NCI-H2029 treated with DMSO at 0.1 percent for 48 hours (cell line): ENCODE results near the gene ERP44.
"Not testable (repeated sequence)": the region's sequence is repeated elsewhere in the genome, so short reads cannot be mapped to it uniquely, and the experiment has no call there.

Experiments
- DNase-seq: peaks from one replicate; lab custom pipeline; 2025; lab: John Stamatoyannopoulos, UW

The ERP44 gene

GRCh38 chr9:100098887-100099721 lies at the start of gene ERP44, which contains the start of gene INVS:
Gene ERP44, minus strand, starts transcription at chr9:100099000. Its CDS starts 160 bp downstream, at chr9:100098840.
Gene INVS, plus strand, starts transcription at chr9:100099243. Its CDS starts 5,279 bp downstream, at chr9:100104522.
- DNase-seq: peak; percentile 99

DNA sequence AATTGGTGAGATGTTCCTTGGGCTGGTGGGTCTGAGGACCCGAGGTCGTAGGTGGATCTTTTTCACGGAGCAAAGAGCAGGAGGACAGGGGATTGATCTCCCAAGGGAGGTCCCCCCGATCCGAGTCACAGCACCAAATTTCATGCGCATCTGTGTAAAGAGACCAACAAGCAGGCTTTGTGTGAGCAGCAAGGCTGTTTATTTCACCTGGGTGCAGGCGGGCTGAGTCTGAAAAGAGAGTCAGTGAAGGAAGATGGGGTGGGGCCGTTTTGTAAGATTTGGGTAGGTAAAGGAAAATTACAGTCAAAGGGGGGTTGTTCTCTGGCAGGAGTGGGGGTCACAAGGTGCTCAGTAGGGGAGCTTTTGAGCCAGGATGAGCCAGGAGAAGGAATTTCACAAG lies 47.2 kb upstream of the ERP44 start:
- DNase-seq: not testable (repeated sequence)

DNA sequence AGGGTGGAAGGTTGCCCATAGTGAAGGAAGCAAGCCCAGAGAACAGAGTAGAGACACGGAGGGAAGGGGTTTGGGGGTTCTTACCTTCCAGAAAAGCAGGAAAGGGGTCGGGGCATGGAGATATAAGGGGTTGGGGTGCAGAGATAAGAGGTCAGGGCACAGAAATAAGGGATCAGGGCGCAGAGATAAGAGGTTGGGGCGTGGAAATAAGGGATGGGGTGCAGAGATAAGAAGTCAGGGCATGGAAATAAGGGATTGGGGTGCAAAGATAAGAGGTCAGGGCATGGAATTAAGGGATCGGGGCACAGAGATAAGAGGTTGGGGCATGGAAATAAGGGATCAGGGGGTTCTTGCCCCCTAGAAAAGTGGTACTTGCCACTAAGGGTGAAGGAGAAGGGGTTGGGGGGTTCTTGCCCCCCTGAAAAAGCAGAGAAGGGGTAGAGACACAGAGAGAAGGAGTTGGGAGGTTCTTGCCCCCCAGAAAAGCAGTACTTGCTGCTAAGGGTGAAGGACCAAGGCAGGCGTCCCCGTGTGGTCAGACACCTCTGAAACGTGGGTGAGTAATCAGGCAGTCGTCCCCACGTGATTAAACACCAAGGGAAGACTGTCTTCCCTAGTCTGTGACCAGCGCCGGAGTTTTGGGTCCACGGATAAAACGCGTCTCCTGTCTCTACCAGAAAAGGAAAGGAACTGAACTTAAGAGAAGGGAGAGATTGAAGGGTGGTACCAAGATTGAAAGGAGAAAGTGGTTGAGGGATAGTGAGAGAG lies 46.6 kb upstream of the ERP44 start:
- DNase-seq: not testable (repeated sequence)

DNA sequence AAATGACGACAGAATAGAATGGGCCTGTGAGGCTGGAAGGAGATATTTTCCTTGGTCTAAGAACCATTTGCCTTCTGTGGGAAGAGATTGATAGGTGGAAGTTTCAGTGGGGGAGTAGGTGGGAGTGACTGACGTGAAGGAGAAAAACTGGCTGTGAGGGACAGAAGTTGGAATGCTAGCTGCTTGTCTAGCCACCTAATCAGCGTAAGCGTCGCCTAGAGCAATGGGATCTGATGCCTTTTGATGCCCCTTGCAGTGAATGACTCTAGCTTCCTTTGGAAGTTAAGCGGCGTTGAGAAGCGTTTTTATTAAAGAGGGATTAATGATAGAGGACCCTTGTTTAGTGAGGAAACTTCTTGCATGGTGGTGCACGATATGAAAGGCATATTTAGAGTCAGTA lies 43.1 kb upstream of the ERP44 start:
- not testable (repeated sequence) for DNase-seq

DNA sequence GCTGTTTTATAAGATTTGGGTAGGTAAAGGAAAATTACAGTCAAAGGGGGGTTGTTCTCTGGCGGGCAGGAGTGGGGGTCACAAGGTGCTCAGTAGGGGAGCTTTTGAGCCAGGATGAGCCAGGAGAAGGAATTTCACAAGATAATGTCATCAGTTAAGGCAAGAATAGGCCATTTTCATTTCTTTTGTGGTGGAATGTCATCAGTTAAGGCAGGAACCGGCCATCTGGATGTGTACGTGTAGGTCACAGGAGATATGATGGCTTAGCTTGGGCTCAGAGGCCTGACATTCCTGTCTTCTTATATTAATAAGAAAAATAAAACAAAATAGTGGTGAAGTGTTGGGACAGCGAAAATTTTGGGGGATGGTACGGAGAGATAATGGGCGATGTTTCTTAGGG lies 41.5 kb upstream of the ERP44 start:
- DNase-seq: not testable (repeated sequence)

- not testable (repeated sequence) for DNase-seq
These were observed 38.0 kb upstream of the ERP44 start for GRCh38 chr9:100136799-100137198.

GRCh38 chr9:100134731-100135130 lies 35.9 kb upstream of the ERP44 start:
- DNase-seq: no peak

GRCh38 chr9:100131875-100132430 lies 33.2 kb upstream of the ERP44 start:
- no peak for DNase-seq

- no peak for DNase-seq
These were observed 32.4 kb upstream of the ERP44 start for GRCh38 chr9:100131216-100131615.

DNA sequence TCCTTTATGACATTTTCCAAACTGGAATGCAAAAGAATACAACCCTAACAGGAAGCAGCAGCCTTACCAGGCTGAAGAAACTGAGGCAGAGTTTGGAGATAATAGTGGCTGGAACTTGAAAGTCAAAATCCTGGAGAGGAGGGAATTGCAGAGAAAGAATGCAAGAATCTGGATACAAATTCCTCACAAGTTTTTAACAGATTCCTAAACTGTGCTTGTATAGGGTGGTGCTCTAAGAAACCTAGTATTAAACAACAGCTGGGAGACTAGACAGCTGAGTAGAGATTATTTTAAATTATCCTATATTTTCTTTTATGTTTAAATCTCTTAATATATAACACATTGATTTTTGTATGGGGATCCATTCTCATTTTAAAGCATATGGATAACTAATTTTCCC lies 31.0 kb upstream of the ERP44 start:
- no peak for DNase-seq

GRCh38 chr9:100126423-100126822 lies 27.6 kb upstream of the ERP44 start:
- DNase-seq: no peak

DNA sequence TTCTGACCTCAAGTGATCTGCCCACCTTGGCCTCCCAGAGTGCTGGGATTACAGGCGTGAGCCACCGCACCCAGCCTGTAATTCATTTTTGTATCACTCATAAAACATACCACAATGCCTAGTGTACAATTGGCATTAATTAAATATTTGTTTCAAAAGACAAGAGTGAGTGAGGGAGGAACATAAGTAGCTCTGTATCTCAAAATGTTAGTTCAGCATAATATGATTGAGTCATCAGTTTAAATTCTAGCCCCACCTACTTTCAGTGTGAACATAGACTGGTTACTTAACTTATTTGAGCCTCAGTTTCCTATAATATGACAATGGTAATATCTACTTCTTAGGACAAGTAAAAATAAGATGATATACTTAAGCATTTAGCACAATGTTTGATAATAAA lies 27.1 kb upstream of the ERP44 start:
- no peak for DNase-seq

GRCh38 chr9:100125236-100125635 lies 26.4 kb upstream of the ERP44 start:
- DNase-seq: no peak

- DNase-seq: no peak
These were observed 21.5 kb upstream of the ERP44 start for GRCh38 chr9:100120286-100120685.

DNA sequence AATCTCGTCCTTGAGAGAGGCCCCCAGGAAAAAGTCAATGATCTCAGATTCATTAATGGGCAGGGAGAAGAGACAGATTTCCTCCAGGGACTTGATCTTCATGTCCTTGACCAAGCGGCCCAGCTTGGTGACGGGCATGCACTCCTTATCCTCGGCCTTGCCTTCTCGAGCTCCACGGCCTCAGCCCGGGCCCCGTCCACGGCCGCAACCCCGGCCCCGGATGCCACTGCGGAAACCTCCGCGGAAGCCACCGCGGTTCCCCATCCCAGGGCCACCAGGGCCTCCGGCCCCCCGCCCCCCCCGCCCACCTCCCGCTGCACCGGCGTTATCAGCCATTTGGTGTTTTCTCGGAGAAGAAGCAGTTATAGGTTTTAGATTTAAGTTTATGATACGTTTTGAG lies 18.5 kb upstream of the ERP44 start:
- no peak for DNase-seq

DNA sequence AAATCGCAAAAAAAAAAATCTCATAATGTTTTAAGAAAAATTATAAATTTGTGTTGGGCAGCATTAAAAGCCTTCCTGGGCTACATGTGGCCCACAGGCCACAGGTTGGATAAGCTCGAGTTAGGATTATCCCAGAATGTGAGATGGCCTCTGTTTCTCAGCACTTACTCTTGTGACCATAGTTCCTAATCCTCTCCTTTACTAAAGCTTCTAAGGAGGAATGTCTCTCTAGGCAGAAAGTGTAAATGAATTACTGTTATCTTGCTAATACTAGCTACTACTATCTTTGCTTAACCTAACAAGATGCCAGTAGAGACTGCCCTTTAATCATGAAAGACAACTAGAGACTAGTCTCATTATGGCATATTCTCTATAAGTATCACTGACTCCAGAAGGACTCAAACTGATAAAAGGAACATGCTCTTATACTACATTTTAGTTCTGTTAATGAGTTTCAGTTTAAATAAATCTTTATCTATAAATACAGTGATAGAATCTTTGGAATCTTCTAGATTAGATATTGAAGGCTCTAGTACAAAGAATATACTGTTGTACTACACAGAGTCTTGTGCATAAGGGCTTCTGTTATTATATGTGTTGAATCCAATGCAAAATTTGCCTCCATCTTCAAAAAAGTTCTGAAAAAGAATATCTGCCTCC lies 14.0 kb upstream of the ERP44 start:
- no peak for DNase-seq

- DNase-seq: peak; percentile 47
These were observed 12.4 kb upstream of the ERP44 start for GRCh38 chr9:100111235-100111634.

GRCh38 chr9:100108559-100108958 lies 9.8 kb upstream of the ERP44 start:
- no peak for DNase-seq

GRCh38 chr9:100106616-100107015 lies 7.8 kb upstream of the ERP44 start:
- DNase-seq: no peak

DNA sequence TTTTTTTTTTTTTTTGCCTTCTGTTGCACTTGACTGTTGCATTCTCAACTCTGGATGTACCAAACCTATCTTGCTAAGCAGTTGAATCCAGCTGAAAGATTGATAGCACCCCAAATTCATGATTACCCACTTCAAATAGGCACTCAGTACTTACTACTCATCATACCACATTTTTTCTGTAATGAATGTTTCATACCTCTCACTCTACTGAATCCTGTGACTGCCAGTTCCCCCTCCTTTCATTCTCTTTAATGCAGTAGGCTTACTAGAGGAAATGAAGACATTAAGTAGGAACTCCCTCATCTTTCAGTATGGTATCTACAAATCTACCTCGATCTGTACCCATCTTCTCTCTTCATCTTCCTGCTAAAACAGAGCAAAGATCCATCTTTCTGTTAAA lies 7.1 kb upstream of the ERP44 start:
- no peak for DNase-seq

- DNase-seq: no peak
These were observed 5.5 kb upstream of the ERP44 start for GRCh38 chr9:100104314-100104713.

DNA sequence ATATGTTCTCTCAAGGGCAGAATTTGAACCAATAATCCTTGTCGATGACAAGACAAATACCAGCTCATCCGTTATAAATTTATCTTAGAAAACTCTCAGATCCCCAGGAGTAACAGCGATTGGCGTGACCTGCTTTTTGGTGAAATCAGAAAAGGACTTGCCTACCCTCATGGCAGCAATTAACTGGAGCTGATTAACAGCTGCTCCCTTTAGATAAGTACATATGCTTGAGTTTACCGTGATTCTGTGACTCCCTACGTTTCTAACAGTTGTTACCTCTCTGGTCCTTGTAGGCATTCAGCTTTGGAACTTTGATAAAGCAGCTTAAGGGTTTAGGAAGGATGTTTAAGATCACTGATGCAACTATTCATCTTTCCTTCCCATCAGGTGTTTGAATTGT lies 2.8 kb upstream of the ERP44 start:
- DNase-seq: no peak
